Heart right ventricle (tissue), 16 donors: Measurements from ENCODE around the gene OGFRL1. TPM values are rescaled to one million over a fixed set of nuclear protein-coding genes. Genes with fewer than 3 reads are reported as not detected.

Experiments used
- ATAC-seq, 8 donors: fragments of 200-7000 bp; cut with Tn5 transposase; one replicate each; pipeline ENCODE4 v1.9.1; 2020; ENCODE audit warnings: mild to moderate bottlenecking in 8 of 8, moderate library complexity in 8 of 8, moderate number of reproducible peaks in 1 of 8
- DNase-seq, 2 donors: peaks; one replicate each; pipeline ENCODE4 v3.0.0-alpha.2; 2020
- H3K27ac ChIP-seq, 10 donors: fragments of 200-600 bp; sonication (generic) in 2 of 10; one replicate each; pipeline versions ENCODE4 v1.5.0 to v1.8.0; 2020 to 2022; ENCODE audit warnings: mild to moderate bottlenecking in 3 of 10
- H3K27me3 ChIP-seq, 7 donors: fragments of 200-600 bp; one replicate each; pipeline ENCODE4 v1.8.0; 2021 to 2022; ENCODE audit warnings: mild to moderate bottlenecking in 2 of 7
- H3K36me3 ChIP-seq, 9 donors: fragments of 200-600 bp; sonication (generic) in 1 of 9; one replicate each; pipeline versions ENCODE4 v1.5.0 to v1.8.0; 2020 to 2022; ENCODE audit warnings: mild to moderate bottlenecking in 2 of 9
- H3K4me1 ChIP-seq, 9 donors: fragments of 200-600 bp; sonication (generic) in 1 of 9; one replicate each; pipeline versions ENCODE4 v1.5.0 to v1.8.0; 2020 to 2022; ENCODE audit warnings: mild to moderate bottlenecking in 4 of 9
- H3K4me3 ChIP-seq, 10 donors: fragments of 200-600 bp; sonication (generic) in 2 of 10; one replicate each; pipeline versions ENCODE4 v1.5.0 to v1.8.0; 2020 to 2022; ENCODE audit warnings: mild to moderate bottlenecking in 7 of 10, moderate library complexity in 2 of 10
- H3K9me3 ChIP-seq, 11 donors: fragments of 200-600 bp in 10 of 11; sonication (generic) in 2 of 11; one replicate each; pipeline versions ENCODE4 v1.5.0 to v1.8.0; 2013 to 2022; ENCODE audit warnings: mild to moderate bottlenecking in 2 of 11, control low read depth in 1 of 11, moderate library complexity in 1 of 11
- WGBS, 2 donors: extraction: QIAGEN DNeasy Blood & Tissue Kit; methylation state at CpG; one replicate each; pipeline ENCODE4 v1.1.7; 2013; ENCODE audit warnings: inconsistent platforms in 1 of 2; 5-methylcytosine and 5-hydroxymethylcytosine counted together
- intact Hi-C, 10 donors: fragments of 100-400 bp; cut with DNase I; formaldehyde crosslinking; loops; one replicate each; pipeline versions ENCODE4 v1.11.1 to v1.14.2; 2022
- polyA plus RNA-seq, 2 donors: library from polyadenylated mRNA; stranded (reverse); fragments of 200-250 nt; gene quantifications; one replicate each; pipeline ENCODE4 v1.2.3, GENCODE V29; 2013
- total RNA-seq, 10 donors: library from RNA; stranded (reverse); fragmentation: NEBNext Ultra II Directional in 3 of 10; extraction: Animal tissue kit (Norgen Biotek cat#: 25700) in 3 of 10; gene quantifications; one replicate each; pipeline versions ENCODE4 v1.2.1 to v1.2.4, GENCODE V29; 2021 to 2023
- TF ChIP-seq, protein P1 (sequence below), 9 donors: fragments of 200-600 bp; sonication (generic) in 2 of 9; IDR thresholded peaks; one replicate each; pipeline versions ENCODE4 v1.5.0 to v1.8.0; 2021 to 2022; ENCODE audit warnings: antibody characterized with exemption in 9 of 9, mild to moderate bottlenecking in 5 of 9, moderate library complexity in 1 of 9
- donor health status: Arrhythmogenic right ventricular cardiomyopathy.
- donor health status: ischemic (EF 13 %, LVEDD 7.1; RV severe dilation, severe dysfunction).
- donor health status: healthy with polysubstance abuse.
- donor health status: DM: no; HTN: yes; CAD: no.
- donor health status: DM: no; HTN: no; CAD: no.
- donor health status: ischemic (EF 25% LVEDD 6.9; RV normal size, moderate dysfunction).
- donor health status: ischemic (EF 25% LVEDD 5.7; RV mildly dilated, moderate dysfunction).
- donor health status: healthy.
- donor health status: DM: yes; HTN: yes; CAD: no.
- donor health status: Ischemic cardiomyopathy.
- donor health status: ischemic (EF 35%, LVEDD 5.7; RV mildly dilated, moderate dysfunction).
- donor health status: nonischemic (EF 11% LVEDD 7.7; RV severe dilation, severe dysfunction).
- donor health status: DM: yes; HTN: yes; CAD: no.
- donor health status: PGD.
- donor health status: ischemic (EF 29% LVEDD 5.4; RV normal size, mild dysfunction).
- donor health status: nonischemic (EF 23%, LVEDD 6.1; RV moderate dilation, normal function).

The OGFRL1 gene
- total and polyA plus RNA-seq, 12 donors: 2.4 to 12.9 (median 7.6) TPM

DNA sequence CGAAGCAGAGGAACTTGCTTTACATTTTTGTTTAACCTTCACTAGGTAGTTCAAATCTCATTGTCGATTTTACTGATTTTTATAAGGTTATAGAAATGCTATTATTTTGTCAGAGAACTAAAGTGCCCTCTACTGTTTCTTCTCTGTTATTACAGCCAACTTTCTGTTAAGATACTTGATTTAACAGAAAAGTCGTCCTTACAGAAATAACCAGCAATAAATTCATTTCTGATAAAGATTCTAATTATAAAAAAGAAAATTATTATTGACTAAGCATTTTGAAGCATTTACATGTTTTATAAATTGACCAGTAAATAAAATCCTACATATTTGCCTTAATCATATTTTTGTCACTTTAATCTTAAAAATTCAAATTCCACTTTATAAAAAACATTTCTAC lies 60.8 kb downstream of the OGFRL1 start:
- ATAC-seq: peak in 1 of 8 donors; percentile 52
- 23 to 35% methylated on average over 3 of the region's 3 CpGs for WGBS, 2 donors
- no peaks in the 10 kb centered on the region for H3K9me3 ChIP-seq
- TF ChIP-seq, protein P1, sequence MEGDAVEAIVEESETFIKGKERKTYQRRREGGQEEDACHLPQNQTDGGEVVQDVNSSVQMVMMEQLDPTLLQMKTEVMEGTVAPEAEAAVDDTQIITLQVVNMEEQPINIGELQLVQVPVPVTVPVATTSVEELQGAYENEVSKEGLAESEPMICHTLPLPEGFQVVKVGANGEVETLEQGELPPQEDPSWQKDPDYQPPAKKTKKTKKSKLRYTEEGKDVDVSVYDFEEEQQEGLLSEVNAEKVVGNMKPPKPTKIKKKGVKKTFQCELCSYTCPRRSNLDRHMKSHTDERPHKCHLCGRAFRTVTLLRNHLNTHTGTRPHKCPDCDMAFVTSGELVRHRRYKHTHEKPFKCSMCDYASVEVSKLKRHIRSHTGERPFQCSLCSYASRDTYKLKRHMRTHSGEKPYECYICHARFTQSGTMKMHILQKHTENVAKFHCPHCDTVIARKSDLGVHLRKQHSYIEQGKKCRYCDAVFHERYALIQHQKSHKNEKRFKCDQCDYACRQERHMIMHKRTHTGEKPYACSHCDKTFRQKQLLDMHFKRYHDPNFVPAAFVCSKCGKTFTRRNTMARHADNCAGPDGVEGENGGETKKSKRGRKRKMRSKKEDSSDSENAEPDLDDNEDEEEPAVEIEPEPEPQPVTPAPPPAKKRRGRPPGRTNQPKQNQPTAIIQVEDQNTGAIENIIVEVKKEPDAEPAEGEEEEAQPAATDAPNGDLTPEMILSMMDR (IDR thresholded peaks at IDR 0.05): peak; percentile 60 to 85 (median 77)
- intact Hi-C loops: loop anchor here in 8 of 10 donors (2.0 to 10.0 kb wide), 9 partner anchors 57 to 395 kb away; partner anchors contain the start of genes B3GAT2 (in 1 of the 8) and OGFRL1 (in 1 of the 8)
- peaks cover 0 to 38% (median 20%) of the 10 kb centered on the region in 9 donors for H3K4me1 ChIP-seq
- no peak for DNase-seq
- H3K36me3 ChIP-seq: no peaks in the 10 kb centered on the region
- H3K4me3 ChIP-seq: no peak overlapping the region
- H3K27ac ChIP-seq: peak overlapping the region in 7 of 10 donors; percentile 28 to 83 (median 57)
- no peaks in the 10 kb centered on the region for H3K27me3 ChIP-seq

DNA sequence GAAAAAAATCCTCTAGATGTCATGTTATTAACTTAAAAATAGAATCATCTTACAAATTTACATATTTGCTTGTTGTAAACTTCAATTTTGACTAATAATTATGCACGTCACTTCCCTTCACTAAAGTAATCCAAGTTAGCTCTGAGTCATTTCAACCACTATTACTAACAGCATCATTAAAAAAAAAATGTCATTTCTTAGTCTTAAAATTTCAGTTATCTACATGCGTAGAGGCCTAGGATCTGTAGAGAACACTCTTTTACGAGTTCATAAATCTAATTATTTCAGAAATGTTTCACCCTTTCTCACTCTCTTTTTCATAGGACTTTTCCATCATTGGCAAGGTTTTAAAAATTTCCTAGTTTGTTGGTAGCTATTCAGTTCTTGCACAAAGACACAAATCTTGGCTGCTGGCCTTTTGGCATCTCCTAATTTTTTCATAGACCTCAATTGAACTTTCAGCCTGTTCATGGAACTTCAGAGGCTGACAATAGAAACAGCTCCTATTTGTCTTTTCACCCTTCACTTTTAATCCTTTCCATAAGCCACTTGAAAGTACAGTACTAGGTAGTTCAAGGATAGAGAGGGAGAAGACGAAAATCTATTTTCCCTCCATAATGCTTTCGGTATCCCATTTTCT lies 61.5 kb downstream of the OGFRL1 start:
- H3K27me3 ChIP-seq: no peaks in the 10 kb centered on the region
- H3K27ac ChIP-seq: peak overlapping the region; percentile 6 to 83 (median 58)
- intact Hi-C loops: loop anchor here in 9 of 10 donors (1.0 to 10.0 kb wide), 10 partner anchors 58 to 395 kb away; partner anchors contain the start of genes B3GAT2 (in 1 of the 9) and OGFRL1 (in 1 of the 9)
- ATAC-seq (peak in 7 of 8 donors; percentile 64 to 79 (median 71)), DNase-seq (peak in 1 of 2 donors; percentile 69)
- peaks cover 0 to 41% (median 20%) of the 10 kb centered on the region in 9 donors for H3K4me1 ChIP-seq
- TF ChIP-seq, protein P1 (IDR thresholded peaks at IDR 0.05): no peak
- H3K4me3 ChIP-seq: peak overlapping the region in 1 of 10 donors; percentile 5
- 41 to 47% methylated on average over 5 of the region's 5 CpGs for WGBS, 2 donors
- H3K36me3 ChIP-seq: no peaks in the 10 kb centered on the region
- H3K9me3 ChIP-seq: no peaks in the 10 kb centered on the region

DNA sequence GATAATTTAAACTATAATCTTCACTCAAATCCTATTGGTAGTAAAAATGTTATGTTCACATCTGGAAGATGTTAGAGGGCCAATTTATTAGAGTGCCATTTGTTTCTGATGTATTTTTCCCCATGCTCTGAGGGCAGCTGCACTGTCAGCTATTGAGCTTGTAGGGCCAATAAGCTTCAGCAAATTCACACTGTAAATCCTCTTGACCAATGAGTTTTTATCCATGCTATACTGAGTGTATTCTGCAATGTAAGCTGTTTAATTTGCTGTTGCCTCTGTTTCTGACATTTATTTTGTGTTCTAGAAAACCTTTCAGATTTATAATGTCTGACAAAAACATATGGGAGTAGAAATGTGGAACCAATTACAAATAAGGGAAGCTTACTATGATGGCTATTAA lies 62.6 kb downstream of the OGFRL1 start:
- intact Hi-C loops: no loop called here
- Histone ChIP-seq H3K9me3 (peaks cover 0 to 8% (median 0%) of the 10 kb centered on the region in 11 donors), H3K27ac (peak overlapping the region in 8 of 10 donors; percentile 28 to 83 (median 58)), H3K4me3 (no peak overlapping the region), H3K27me3 (no peaks in the 10 kb centered on the region), H3K36me3 (no peaks in the 10 kb centered on the region), H3K4me1 (peaks cover 0 to 41% (median 20%) of the 10 kb centered on the region in 9 donors)
- DNase-seq (no peak), ATAC-seq (no peak)
- TF ChIP-seq, protein P1 (IDR thresholded peaks at IDR 0.05): no peak
